ENCODE measurements around the gene EML2. TPM values are rescaled to one million over a fixed set of nuclear protein-coding genes. Genes with fewer than 3 reads are reported as not detected.

The EML2 gene
- total RNA-seq, 3 donors from 2014 or later: 59.9 to 119 (median 79.1) TPM

DNA sequence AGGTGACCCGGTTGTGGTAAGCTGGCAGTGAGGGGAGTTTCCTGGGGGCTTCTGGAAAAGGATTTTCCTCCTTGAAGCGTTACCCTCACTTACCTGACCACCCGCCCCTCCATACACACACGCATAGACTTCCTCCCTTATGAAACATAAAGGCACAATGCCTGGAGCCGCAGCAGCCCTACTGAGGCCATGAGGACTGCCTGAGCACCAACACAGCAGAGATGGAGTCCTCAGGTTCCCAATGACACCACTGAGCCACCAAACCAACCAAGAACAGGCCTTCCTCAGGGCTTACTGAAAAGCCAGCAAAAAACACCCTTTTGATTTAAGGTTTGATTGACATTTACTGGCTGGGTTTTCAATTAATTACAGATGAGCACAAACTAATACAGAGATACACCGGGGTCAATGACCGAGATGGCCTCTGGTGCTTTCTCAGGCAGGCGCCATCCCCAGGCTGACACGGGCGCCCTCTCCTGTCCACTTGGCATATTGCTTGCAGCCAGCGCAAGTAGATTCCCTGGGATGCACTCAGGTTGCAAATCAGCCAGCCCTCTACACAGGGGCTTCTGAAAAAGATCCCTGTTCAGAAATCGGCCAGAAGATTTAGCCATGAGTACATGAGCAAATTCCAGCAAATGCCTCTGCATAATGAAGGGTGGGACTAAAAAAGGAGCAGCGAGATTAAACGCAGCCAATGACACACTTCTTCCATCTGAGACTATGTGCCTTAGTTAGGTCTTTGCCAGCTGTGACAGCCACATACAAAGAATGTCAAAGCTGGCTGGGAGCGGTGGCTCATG, 69.4 kb downstream of the EML2 start:
- DNase-seq (peak; percentile 70 to 86 (median 84)), ATAC-seq (peak; percentile 91)
- TF ChIP-seq CTCF (IDR thresholded peaks at IDR 0.05): peak; percentile 71
- intact Hi-C loops (cut with DNase I, micrococcal nuclease): no loop called here
- Histone ChIP-seq H3K4me1 (ENCODE audit: low read depth) (peaks cover 24% of the 10 kb centered on the region), H3K4me3 (no peak overlapping the region), H3K36me3 (ENCODE audit: low read depth) (no peaks in the 10 kb centered on the region), H3K9me3 (no peaks in the 10 kb centered on the region)

GRCh38 chr19:45568732-45569131, 70.5 kb downstream of the EML2 start:
- Histone ChIP-seq H3K36me3 (ENCODE audit: low read depth) (no peaks in the 10 kb centered on the region), H3K4me3 (no peak overlapping the region), H3K9me3 (no peaks in the 10 kb centered on the region), H3K4me1 (ENCODE audit: low read depth) (peaks cover 24% of the 10 kb centered on the region)
- DNase-seq (no peak), ATAC-seq (peak; percentile 88)
- TF ChIP-seq CTCF (IDR thresholded peaks at IDR 0.05): no peak
- intact Hi-C loops (cut with DNase I, micrococcal nuclease): no loop called here

DNA sequence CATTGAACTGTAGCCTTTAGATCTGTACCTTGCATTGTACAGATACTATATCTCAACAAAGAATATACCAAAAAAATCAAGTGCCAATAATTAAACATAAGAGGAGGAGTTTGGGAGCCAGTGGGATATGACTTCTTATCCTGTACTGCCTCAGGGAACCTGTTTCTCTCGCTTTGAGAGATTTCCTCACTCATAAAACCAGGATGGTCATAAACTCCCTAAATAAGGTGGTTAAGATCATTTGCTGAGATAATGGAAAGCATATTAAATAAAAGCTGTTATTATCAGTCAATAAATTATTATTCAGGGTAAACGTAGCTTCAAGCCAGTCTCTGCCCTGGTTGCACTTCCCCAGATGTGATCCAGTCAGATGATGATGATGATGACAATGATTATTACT, 71.6 kb downstream of the EML2 start:
- DNase-seq (no peak), ATAC-seq (peak; percentile 16)
- peaks cover 29% of the 10 kb centered on the region for H3K4me1 ChIP-seq (ENCODE audit: low read depth)
- intact Hi-C loops (cut with DNase I, micrococcal nuclease): no loop called here
- H3K9me3 ChIP-seq: no peaks in the 10 kb centered on the region
- H3K36me3 ChIP-seq (ENCODE audit: low read depth): no peaks in the 10 kb centered on the region
- H3K4me3 ChIP-seq: no peak overlapping the region
- no peak for TF ChIP-seq CTCF (IDR thresholded peaks at IDR 0.05)

- peaks cover 37% of the 10 kb centered on the region for H3K4me1 ChIP-seq (ENCODE audit: low read depth)
- no peak for TF ChIP-seq CTCF (IDR thresholded peaks at IDR 0.05)
- ATAC-seq (no peak), DNase-seq (no peak)
- no peaks in the 10 kb centered on the region for H3K9me3 ChIP-seq
- intact Hi-C loops (cut with DNase I, micrococcal nuclease): no loop called here
- no peak overlapping the region for H3K4me3 ChIP-seq
- no peaks in the 10 kb centered on the region for H3K36me3 ChIP-seq (ENCODE audit: low read depth)
Measured at GRCh38 chr19:45564131-45564780, 74.9 kb downstream of the EML2 start.

DNA sequence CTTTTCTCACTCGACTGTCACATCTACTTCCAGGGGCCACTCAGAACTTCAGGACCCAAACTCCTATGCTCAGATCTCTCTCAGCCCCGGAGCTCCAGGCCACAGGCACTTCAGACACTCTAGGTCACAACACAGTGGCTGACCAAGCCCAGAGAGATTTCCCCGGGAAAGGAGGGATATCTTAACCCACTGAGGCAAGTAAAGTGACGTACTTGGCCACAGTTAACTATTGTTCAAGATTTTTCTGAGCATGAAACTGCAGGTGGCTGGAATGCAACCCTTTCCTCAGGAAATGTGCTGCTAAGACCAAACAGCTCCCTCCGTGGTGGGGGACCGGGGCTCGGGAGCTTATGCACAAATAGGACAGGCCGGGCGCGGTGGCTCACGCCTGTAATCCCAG, 78.5 kb downstream of the EML2 start:
- Histone ChIP-seq H3K9me3 (no peaks in the 10 kb centered on the region), H3K4me1 (ENCODE audit: low read depth) (peaks cover 21% of the 10 kb centered on the region), H3K4me3 (no peak overlapping the region), H3K36me3 (ENCODE audit: low read depth) (no peaks in the 10 kb centered on the region)
- TF ChIP-seq CTCF (IDR thresholded peaks at IDR 0.05): no peak
- peak in 1 of 3 donors; percentile 25 for DNase-seq
- ATAC-seq: no peak
- intact Hi-C loops (cut with DNase I, micrococcal nuclease): no loop called here
